GM21528 (cell line): ENCODE results near the gene SPINT2.
"Not testable (repeated sequence)": the region's sequence is repeated elsewhere in the genome, so short reads cannot be mapped to it uniquely, and the experiment has no call there.

Experiments used
- ATAC-seq: cut with Tn5 transposase; IDR thresholded peaks from one replicate; pipeline ENCODE4 v1.9.1; 2021; ENCODE audit warnings: mild to moderate bottlenecking, moderate library complexity; ENCODE audit not compliant: unreplicated experiment, low FRiP score

SPINT2 gene

DNA sequence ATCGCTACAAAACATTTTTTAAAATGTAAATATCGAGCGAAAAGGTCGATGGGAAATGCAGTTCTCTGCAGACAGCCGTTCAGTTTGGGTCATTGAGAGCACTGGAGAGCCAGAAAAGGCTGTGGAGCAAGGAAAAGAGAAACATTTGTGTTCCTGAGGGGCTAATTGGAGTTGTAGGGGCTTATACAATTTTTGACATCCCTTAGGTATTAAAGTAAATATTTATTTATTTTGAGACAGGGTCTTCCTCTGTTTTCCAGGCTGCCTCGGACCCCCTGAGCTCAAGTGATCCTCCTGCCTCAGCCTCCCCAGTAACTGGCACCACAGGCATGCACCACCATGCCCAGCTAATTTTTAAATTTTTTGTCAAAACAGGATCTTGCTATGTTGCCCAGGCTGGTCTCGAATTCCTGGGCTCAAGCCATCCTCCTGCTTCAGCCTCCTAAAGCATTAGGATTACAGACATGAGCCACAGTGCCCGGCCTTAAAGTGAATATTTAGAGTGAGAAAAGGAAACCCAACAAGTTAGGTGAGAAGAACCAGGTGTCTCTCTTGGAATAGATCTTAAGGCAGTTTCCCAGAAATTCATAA lies 52.2 kb downstream of the SPINT2 start:
- no peak for ATAC-seq

DNA sequence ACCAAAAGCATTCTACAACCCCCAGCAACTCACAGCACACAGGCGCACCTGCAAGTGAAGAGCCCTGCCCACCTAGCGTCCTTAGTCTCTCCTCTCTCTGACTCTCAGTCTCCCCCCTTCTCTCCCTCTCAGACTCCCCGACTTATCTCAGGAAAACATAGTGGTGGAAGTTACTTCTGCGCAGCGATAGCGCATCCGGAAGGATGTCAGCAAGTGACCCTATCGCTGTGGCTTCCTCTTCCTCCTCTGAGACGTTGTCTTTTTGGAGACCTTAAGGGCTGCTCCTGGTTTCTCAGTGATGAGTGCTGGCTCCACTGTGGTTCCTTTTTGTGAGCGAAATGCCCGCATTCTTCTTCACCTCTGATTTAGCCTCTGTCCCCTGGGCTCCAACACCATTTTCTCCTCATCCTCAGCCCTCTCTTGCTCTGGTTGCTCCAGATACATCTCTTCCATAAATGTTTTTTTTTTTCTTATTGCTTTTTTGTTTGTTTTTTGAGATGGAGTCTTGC lies 52.8 kb downstream of the SPINT2 start:
- no peak for ATAC-seq

DNA sequence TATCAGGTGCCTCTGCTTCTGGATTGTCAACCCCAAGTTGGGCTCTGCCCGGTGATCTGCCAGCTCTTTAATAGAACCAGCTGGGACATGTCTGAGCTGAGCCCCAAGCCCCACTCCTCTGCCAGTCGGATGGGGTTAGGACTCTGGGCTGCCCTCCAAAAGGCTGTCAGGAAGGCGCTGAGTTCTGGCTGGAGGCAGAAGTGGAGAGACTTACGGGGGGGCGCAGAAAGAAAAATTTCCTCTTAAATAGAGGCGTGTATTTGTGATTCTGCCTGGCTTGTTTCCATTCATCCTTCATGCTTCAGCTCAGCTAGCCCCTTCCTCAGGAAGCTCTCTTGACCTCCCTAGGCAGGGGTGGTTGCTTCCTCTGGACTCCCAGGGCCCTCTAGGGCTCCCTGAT lies 54.3 kb downstream of the SPINT2 start:
- no peak for ATAC-seq

DNA sequence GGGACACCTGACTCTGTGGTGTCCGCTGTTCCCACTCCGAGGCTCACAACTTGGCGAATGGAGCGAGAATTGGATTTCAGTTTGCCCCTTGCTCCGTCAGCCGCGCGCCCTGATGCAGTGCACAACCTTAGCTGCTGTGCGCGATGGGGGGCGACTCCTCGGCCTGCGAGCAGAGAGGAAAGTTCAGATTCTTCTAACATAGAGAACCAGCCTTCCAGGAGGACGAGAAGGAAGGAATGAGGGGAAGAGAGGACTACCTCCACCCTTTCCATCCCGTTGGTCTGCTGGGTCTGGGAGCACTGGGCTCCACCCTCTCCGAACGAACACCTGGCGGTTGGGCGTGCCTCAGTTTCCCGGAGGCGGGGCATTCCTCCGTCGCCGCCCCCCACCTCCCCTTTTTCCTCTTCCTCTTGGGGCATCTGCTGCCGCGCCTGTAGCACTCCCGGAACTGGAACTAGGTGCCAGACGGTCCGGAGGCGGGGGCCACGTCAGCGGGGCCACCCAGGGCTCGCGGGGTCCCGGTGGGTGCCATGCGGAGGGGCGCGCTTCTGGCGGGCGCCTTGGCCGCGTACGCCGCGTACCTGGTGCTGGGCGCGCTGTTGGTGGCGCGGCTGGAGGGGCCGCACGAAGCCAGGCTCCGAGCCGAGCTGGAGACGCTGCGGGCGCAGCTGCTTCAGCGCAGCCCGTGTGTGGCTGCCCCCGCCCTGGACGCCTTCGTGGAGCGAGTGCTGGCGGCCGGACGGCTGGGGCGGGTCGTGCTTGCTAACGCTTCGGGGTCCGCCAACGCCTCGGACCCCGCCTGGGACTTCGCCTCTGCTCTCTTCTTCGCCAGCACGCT lies 55.3 kb downstream of the SPINT2 start, which contains the start of gene KCNK6:
Gene KCNK6 (plus strand): TSS at position 425 of the 838 bp plus-strand sequence. CDS start 106 bp downstream, at position 531.
- ATAC-seq = no peak

DNA sequence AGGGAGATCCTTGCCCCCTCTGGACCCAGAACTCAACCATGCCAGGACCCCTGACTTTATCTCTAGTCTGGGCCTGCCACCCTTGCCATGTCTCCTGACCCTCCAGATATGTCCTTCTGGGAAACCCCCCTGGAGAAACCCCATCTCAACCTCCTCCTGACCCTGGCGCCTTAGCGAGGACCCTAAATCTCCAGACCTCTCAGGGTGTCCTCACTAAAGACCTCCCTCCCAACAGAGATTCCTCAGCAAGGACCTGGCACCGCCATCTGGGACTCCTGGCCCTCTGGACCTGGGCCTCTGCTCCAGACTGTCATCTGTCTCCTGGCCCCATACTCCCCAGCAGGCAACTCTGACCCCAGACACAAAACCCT lies 56.6 kb downstream of the SPINT2 start:
- no peak for ATAC-seq

DNA sequence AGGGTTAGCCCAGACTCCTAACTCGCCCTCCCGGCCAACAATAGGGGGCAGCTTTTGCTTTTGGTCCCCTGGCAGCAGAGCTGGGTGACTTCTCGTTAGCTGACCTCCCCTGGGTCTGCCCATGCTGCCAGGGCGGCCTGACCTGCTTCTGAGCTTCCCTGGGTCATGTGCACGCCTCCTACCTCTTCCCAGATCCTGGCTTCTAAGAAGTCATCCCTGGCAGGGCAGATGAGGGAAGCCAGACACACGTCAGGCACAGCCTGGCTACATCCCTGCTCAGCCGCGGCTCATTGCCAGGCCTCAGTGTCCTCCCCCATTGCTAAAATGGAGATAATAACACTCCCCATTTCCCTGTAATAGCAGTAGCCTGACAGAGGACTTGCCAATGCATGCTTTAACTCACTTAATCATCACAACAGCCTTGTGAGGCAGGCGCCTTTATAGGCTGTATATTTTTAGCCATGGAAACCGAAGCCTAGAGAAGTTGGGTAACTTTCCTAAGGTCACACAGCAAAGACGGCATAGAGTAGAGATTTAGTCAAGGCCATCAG lies 57.3 kb downstream of the SPINT2 start:
- ATAC-seq = no peak

DNA sequence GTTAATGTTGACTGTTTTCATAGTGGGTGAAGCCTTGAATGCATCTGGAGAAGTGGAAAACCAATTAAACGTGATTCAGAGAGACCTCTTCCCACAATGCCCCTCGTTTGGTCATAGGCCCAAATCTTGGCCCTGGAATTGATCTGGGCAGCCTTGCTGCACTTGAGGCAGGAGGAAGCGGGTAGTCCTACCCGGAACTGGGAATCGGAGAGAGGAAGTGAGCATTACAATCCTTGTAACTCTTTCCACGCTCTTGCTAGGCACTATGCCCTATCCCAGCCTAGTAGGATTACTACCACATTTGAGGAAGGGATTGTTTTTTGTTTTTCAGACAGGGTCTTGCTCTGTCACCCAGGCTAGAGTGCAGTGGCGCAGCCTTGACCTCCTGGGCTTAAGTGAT lies 58.9 kb downstream of the SPINT2 start:
- no peak for ATAC-seq

DNA sequence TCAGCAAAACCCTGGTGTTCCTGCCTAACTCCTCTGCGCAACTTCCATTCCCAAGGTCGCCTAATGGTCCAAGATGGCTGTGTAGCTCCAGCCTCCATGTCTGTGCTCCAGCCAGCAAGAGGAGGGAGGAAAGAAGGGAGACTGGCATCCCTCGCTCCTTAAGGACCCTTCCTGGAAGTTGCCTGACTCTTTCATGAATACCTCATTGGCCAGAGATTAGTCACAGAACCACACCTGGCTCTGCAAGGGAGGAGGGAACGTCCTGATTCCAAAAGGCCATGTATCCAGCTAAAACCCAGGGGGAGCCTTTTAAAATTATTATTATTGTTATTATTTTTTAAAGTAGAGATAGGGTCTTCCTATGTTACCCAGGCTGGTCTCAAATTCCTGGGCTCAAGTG lies 60.1 kb downstream of the SPINT2 start:
- ATAC-seq = no peak

DNA sequence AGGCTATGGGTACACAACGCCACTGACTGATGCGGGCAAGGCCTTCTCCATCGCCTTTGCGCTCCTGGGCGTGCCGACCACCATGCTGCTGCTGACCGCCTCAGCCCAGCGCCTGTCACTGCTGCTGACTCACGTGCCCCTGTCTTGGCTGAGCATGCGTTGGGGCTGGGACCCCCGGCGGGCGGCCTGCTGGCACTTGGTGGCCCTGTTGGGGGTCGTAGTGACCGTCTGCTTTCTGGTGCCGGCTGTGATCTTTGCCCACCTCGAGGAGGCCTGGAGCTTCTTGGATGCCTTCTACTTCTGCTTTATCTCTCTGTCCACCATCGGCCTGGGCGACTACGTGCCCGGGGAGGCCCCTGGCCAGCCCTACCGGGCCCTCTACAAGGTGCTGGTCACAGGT lies 62.2 kb downstream of the SPINT2 start:
- no peak for ATAC-seq

DNA sequence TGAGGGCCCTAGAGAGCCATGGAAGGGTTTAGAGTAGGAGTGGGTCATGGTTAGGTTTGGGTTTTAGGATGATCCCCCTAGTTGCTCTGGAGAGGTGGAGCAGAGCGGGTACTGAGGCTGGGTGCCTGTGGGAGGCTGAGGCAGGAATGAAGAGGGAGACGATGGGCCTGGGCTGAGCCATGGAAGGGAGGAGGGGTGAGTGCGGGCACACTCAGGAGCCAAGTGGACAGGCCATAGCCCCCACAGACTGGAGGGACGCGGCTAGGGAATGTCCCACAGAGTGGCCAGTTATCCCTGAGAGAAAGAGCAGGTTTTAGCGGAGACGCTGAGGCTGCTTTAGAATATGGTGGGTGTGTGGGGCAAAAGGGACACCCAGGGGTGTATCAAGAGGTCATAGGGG lies 65.3 kb downstream of the SPINT2 start:
- no peak for ATAC-seq

DNA sequence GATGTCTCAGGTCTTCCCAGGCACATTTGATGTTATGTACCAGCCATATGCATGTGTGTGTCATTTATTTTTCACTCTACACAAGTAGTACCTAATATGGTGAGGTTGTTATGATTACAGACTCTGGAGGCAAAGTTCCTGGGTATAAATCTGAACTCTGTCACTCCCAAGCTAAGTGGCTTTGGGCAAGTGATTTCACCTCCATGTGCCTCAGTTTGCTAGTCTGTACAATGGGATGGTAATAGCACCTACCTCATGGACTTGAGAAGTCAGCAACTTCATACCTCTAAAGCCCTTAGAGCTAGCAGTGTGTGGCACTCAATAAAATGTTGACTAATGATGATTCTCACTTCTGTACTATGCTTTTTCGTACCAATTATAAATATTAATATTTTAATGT lies 67.4 kb downstream of the SPINT2 start:
- ATAC-seq = no peak

DNA sequence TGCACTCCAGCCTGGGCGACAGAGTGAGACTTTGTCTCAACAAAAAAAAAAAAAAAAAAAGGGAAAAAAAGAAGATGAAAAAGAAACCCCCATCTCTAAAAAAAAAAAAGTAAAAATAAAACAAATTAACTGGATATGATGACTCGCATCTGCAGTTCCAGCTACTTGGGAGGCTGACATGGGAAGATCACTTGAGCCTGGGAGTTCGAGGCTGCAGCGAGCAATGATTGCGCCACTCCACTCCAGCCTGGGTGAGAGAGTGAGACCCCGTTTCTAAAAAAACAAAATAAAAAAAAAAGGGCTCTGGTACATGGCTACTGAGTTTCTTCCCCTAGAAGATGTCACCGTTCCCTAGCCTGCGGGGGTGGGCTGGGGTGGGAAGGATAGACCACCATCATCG lies 68.9 kb downstream of the SPINT2 start:
- no peak for ATAC-seq

DNA sequence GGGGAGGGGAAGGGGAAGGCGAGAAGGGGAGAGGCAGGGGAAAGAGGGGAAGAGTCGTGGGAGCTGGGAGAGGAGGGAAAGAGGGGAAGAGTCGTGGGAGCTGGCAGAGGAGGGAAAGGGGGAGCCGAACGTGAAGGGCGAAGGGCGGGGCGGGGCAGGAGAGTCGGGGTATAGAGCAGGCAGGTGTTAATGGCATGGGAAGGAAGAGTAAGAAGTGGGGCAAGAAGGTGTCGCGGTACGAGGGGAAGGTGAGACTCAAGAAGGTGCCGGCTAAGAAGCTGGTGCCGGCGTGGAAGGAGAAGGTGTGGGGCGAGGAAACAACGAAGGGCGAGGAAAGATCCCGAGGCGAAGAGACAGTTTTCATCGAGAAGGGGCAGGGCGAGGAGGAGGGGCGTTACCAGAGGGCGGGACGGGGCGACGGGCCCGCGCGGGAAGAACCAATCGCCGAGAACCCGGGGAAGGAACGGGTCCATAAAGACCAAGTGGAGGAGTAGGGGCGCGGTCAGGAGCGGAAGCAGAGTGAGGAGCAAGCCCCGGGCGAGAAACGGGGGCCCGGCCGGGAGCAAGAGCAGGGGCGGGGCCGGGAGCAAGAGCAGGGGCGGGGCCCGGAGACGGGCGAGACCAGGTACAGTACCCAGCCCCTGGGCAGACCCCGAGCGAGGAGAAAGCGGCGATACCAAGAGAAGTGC lies 71.7 kb downstream of the SPINT2 start:
- peak; percentile 54 for ATAC-seq

DNA sequence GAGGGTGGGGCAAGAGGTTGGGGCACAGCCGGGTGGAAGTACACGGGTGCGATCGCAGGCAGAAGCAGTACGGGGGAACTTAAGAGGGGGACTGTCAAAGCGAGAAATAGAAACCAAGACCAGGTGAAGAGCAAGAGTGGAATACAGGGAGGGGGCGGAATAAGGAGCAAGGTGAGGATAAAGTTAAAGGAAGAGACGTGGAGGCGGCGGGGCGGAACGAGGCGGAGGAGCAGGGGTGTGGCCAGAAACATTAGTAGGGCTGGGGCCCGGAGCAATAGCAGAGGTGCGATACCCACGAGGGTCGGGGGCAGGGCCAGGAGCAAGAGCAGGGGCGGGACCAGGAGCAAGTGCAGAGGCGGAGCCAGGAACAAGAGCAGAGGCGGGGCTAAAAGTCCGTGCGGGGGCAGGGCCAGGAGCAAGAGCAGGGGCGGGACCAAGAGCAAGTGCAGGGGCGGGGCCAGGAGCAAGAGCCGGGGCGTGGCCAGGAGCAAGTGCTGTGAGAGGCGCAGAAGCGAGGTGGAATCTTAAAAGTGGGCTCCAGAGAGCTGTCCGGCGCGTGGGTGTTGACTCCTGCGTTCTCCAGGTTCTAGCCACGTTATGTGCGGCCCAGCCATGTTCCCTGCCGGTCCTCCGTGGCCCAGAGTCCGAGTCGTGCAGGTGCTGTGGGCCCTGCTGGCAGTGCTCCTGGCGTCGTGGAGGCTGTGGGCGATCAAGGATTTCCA lies 72.4 kb downstream of the SPINT2 start:
- ATAC-seq = peak; percentile 61

DNA sequence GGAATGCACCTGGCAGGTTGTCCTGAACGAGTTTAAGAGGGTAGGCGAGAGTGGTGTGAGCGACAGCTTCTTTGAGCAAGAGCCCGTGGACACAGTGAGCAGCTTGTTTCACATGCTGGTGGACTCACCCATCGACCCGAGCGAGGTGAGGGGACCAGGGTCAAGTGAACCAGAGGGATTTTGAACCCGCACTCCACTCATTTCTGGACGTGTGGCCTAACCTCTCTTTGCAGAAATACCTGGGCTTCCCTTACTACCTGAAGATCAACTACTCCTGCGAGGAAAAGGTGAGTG lies 72.9 kb downstream of the SPINT2 start:
- no peak for ATAC-seq

DNA sequence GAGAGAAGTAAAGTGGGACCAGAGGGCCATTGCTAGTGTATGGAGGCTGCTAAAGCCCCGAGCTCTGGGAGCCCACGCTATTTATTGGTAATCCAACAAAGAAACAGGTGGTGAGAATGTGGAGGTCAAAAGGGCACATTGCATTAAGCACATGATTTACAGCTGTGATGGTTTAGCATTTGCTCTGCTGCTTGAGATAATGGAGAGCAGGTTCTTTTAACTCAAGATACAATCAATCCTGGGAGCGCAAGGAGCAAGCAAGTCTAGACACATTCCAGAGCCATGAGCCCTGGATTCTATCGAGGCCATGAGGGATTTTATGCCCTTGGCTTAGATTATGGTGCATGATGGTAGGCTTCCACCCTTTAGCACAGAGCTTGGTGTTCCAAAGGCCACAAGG lies 74.6 kb downstream of the SPINT2 start:
- not testable (repeated sequence) for ATAC-seq

DNA sequence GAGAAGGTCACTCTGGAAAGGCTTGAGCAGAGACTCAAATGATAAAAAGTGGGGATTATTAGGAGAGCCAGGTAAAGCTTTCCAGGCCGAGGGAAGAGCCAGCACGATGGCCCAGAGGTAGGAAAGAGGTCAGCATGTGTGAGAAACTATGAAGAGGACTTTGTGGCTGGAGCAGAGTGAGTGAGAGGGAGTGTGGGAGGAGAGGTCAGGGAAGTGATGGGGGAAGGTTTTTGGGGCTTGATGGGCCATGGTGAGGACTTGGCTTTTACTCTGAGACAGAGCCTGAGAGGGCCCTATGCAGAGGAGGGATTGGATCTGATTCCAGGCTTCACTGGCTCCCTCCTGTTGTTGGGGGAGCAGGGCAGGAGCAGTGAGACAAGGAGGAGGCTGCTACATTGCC lies 76.6 kb downstream of the SPINT2 start:
- ATAC-seq = no peak
